Transverse colon (tissue), 4 donors: ENCODE measurements around the gene OSBPL2. TPM values are rescaled to one million over a fixed set of nuclear protein-coding genes. Genes with fewer than 3 reads are reported as not detected.

Experiments used
- DNase-seq: peaks from one replicate; pipeline ENCODE4 v3.0.0-alpha.2; 2019
- H3K27ac ChIP-seq, 4 donors: fragments of 200-600 bp; sonication (generic); 2 replicates each; pipeline ENCODE4 v1.5.1; 2016 to 2018; ENCODE audit warnings: inconsistent platforms in 4 of 4
- H3K27me3 ChIP-seq: fragments of 200-600 bp; sonication (generic); 2 replicates; pipeline ENCODE4 v1.5.1; 2017; ENCODE audit warnings: inconsistent platforms
- H3K36me3 ChIP-seq, 4 donors: fragments of 200-600 bp; sonication (generic); 2 replicates each; pipeline ENCODE4 v1.5.1; 2017 to 2019; ENCODE audit warnings: inconsistent platforms in 4 of 4
- H3K4me1 ChIP-seq, 4 donors: fragments of 200-600 bp; sonication (generic); 2 replicates each; pipeline ENCODE4 v1.5.1; 2017 to 2020; ENCODE audit warnings: inconsistent platforms in 4 of 4
- H3K4me3 ChIP-seq, 4 donors: fragments of 200-600 bp; sonication (generic); 1 replicate in 1 of 4; 2 replicates in 3 of 4; pipeline versions ENCODE4 v1.5.1 to v1.6.1; 2017 to 2019; ENCODE audit warnings: inconsistent platforms in 4 of 4
- H3K9me3 ChIP-seq, 2 donors: fragments of 200-600 bp; sonication (generic); 2 replicates each; pipeline ENCODE4 v1.5.1; 2017 to 2019; ENCODE audit warnings: inconsistent platforms in 2 of 2
- EP300 ChIP-seq: sonication (generic); formaldehyde crosslinking; IDR thresholded peaks from one replicate; pipeline ENCODE4 v1.6.1; 2017; ENCODE audit warnings: antibody characterized with exemption, low read depth
- POLR2A ChIP-seq: fragments of 450-650 bp; IDR thresholded peaks from one replicate; pipeline ENCODE4 v1.6.1; 2016; ENCODE audit warnings: antibody characterized with exemption, mild to moderate bottlenecking, moderate library complexity
- POLR2AphosphoS5 ChIP-seq, 3 donors: sonication (generic); formaldehyde crosslinking; IDR thresholded peaks; one replicate each; pipeline ENCODE4 v1.6.1; 2016; ENCODE audit warnings: antibody characterized with exemption in 3 of 3
- WGBS, 2 donors: methylation state at CpG; one replicate each; pipeline ENCODE4 v1.1.5; 2018; ENCODE audit warnings: low coverage in 1 of 2; 5-methylcytosine and 5-hydroxymethylcytosine counted together
- in situ Hi-C, 4 donors: fragments of 200-750 bp; cut with MboI; loops; one replicate each; pipeline versions ENCODE4 v1.15.0 to v1.15.1; 2017; ENCODE audit warnings: low sequenced_read_pairs in 3 of 4, low pct_ligation_motif_present in 1 of 4, low pct_unique_long_range_greater_than_20kb in 1 of 4
- intact Hi-C: fragments of 100-400 bp; cut with DNase I; formaldehyde crosslinking; loops from one replicate; pipeline ENCODE4 v1.15.1; 2023; ENCODE audit warnings: low total_unique reads
- total RNA-seq, 4 donors: library from RNA; depleted of rRNA; stranded (reverse); fragments of >200 nt; gene quantifications; one replicate each; pipeline ENCODE4 v1.1.0, GENCODE V29; 2016
- TF ChIP-seq, protein P1 (sequence below), 5 experiments: fragments of 200-600 bp in 3 of 5; fragments of 450-650 bp in 2 of 5; sonication (generic) in 3 of 5; IDR thresholded peaks; 1 replicate in 2 of 5; 2 replicates in 3 of 5; pipeline ENCODE4 v1.5.1; 2016 to 2017; ENCODE audit warnings: antibody characterized with exemption in 5 of 5, inconsistent platforms in 3 of 5, mild to moderate bottlenecking in 2 of 5, moderate library complexity in 1 of 5

Gene OSBPL2
- total RNA-seq, 4 donors from 2014 or later: 36.2 to 101 (median 73.3) TPM

DNA sequence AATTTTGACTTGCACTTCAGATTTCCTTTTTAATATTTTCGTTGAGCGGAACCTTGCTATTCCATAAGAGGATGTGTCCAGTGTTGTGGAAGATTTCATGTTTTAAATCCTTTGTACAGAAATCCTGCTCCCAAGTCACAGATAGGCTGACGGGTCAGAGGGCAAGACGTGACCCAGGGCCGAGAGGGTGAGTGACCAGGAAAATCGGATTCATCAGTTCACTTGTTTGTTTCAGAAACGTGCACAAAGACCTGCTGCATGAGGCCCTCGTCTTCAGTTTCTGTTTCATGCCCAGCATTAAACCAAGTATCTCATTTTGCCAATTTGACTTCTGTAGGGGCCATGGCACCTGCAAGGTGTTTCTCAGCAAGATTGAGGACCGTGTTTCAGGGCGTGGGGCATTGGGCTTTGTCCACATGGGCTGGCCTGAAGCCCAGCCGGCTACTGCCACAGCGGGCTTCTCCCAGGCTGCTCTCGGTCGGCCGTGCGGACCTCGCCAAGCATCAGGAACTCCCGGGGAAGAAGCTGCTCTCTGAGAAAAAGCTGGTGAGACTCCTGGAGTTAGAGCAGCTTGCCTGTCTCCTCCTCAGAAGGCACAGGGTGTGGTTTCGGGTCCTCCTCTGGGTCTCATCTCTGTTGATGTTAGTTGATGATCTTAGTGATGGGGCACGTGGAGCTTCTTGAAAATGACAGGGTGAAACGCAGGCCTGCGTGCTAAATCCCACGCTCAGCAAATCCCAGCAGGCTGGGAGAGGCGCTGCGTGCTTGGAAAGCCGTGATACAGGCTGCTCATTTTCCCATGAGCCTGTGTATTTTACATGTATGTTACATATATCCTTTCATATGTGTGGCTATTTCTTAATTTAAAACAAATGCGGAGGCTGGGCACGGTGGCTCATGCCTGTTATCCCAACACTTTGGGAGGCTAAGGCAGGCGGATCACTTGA lies 45.0 kb upstream of the OSBPL2 start:
- no peak for DNase-seq
- WGBS, 2 donors: 92 to 97% methylated on average over 6 to 29 of the region's 29 CpGs
- TF ChIP-seq EP300 (no peak), POLR2AphosphoS5 (IDR thresholded peaks at IDR 0.05) (no peak), POLR2A (no peak)
- TF ChIP-seq, protein P1, sequence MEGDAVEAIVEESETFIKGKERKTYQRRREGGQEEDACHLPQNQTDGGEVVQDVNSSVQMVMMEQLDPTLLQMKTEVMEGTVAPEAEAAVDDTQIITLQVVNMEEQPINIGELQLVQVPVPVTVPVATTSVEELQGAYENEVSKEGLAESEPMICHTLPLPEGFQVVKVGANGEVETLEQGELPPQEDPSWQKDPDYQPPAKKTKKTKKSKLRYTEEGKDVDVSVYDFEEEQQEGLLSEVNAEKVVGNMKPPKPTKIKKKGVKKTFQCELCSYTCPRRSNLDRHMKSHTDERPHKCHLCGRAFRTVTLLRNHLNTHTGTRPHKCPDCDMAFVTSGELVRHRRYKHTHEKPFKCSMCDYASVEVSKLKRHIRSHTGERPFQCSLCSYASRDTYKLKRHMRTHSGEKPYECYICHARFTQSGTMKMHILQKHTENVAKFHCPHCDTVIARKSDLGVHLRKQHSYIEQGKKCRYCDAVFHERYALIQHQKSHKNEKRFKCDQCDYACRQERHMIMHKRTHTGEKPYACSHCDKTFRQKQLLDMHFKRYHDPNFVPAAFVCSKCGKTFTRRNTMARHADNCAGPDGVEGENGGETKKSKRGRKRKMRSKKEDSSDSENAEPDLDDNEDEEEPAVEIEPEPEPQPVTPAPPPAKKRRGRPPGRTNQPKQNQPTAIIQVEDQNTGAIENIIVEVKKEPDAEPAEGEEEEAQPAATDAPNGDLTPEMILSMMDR (IDR thresholded peaks at IDR 0.05): no peak
- Histone ChIP-seq H3K36me3 (peaks cover 0 to 26% (median 7%) of the 10 kb centered on the region in 4 donors), H3K27ac (no peak overlapping the region), H3K27me3 (no peaks in the 10 kb centered on the region), H3K4me1 (no peaks in the 10 kb centered on the region), H3K9me3 (no peaks in the 10 kb centered on the region), H3K4me3 (no peak overlapping the region)
- intact Hi-C loops (no loop called here), in situ Hi-C loops (no loop called here)

GRCh38 chr20:62195075-62195405 lies 43.3 kb upstream of the OSBPL2 start:
- Histone ChIP-seq H3K27me3 (no peaks in the 10 kb centered on the region), H3K9me3 (no peaks in the 10 kb centered on the region), H3K36me3 (peaks cover 0 to 34% (median 10%) of the 10 kb centered on the region in 4 donors), H3K27ac (no peak overlapping the region), H3K4me1 (no peaks in the 10 kb centered on the region), H3K4me3 (no peak overlapping the region)
- intact Hi-C loops (no loop called here), in situ Hi-C loops (no loop called here)
- TF ChIP-seq, protein P1 (IDR thresholded peaks at IDR 0.05): no peak
- TF ChIP-seq POLR2A (no peak), EP300 (no peak), POLR2AphosphoS5 (IDR thresholded peaks at IDR 0.05) (no peak)
- DNase-seq: no peak
- WGBS, 2 donors: 76 to 87% methylated on average over 3 to 8 of the region's 8 CpGs

DNA sequence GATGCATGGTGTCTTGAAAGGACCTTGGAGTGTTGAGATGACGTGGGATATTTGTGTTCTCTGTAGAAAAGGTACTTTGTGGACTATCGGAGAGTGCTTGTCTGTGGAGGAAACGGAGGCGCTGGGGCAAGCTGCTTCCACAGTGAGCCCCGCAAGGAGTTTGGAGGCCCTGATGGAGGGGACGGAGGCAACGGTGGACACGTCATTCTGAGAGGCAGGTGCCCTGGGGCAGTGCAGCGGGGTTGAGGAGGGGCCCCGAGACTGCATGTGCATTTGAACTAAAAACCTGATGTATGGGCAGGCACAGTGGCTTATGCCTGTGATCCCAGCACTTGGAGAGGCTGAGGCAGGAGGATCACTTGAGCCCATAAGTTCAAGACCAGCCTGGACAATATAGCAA lies 42.6 kb upstream of the OSBPL2 start:
- Histone ChIP-seq H3K4me1 (no peaks in the 10 kb centered on the region), H3K27ac (no peak overlapping the region), H3K4me3 (no peak overlapping the region), H3K36me3 (peaks cover 0 to 36% (median 14%) of the 10 kb centered on the region in 4 donors), H3K27me3 (no peaks in the 10 kb centered on the region), H3K9me3 (no peaks in the 10 kb centered on the region)
- in situ Hi-C loops: no loop called here
- intact Hi-C loops: no loop called here
- WGBS, 2 donors: 93 to 95% methylated on average over 4 to 10 of the region's 10 CpGs
- no peak for DNase-seq
- TF ChIP-seq EP300 (no peak), POLR2AphosphoS5 (IDR thresholded peaks at IDR 0.05) (no peak), POLR2A (no peak)
- TF ChIP-seq, protein P1 (IDR thresholded peaks at IDR 0.05): no peak

GRCh38 chr20:62196286-62196685 lies 42.0 kb upstream of the OSBPL2 start:
- no peak overlapping the region for H3K27ac ChIP-seq
- no peaks in the 10 kb centered on the region for H3K4me1 ChIP-seq
- no peaks in the 10 kb centered on the region for H3K9me3 ChIP-seq
- TF ChIP-seq POLR2A (no peak), EP300 (no peak), POLR2AphosphoS5 (IDR thresholded peaks at IDR 0.05) (no peak)
- TF ChIP-seq, protein P1 (IDR thresholded peaks at IDR 0.05): no peak
- DNase-seq: no peak
- intact Hi-C loops (no loop called here), in situ Hi-C loops (no loop called here)
- 95 to 100% methylated on average over 10 of the region's 10 CpGs for WGBS, 2 donors
- peaks cover 0 to 39% (median 17%) of the 10 kb centered on the region in 4 donors for H3K36me3 ChIP-seq
- no peak overlapping the region for H3K4me3 ChIP-seq
- no peaks in the 10 kb centered on the region for H3K27me3 ChIP-seq
